Stimulated activated CD4-positive, alpha-beta T cell treated with anti-CD3 and anti-CD28 coated beads, Interleukin-2, amount 100 ng/mL, for 4 hours (primary cell): ENCODE data around the gene DCUN1D2.
"Not testable (repeated sequence)": the region's sequence is repeated elsewhere in the genome, so short reads cannot be mapped to it uniquely, and the experiment has no call there.

Experiments used
- DNase-seq: peaks from one replicate; pipeline ENCODE4 v3.0.0-alpha.2; 2020; ENCODE audit warnings: low read depth

DCUN1D2 gene

DNA sequence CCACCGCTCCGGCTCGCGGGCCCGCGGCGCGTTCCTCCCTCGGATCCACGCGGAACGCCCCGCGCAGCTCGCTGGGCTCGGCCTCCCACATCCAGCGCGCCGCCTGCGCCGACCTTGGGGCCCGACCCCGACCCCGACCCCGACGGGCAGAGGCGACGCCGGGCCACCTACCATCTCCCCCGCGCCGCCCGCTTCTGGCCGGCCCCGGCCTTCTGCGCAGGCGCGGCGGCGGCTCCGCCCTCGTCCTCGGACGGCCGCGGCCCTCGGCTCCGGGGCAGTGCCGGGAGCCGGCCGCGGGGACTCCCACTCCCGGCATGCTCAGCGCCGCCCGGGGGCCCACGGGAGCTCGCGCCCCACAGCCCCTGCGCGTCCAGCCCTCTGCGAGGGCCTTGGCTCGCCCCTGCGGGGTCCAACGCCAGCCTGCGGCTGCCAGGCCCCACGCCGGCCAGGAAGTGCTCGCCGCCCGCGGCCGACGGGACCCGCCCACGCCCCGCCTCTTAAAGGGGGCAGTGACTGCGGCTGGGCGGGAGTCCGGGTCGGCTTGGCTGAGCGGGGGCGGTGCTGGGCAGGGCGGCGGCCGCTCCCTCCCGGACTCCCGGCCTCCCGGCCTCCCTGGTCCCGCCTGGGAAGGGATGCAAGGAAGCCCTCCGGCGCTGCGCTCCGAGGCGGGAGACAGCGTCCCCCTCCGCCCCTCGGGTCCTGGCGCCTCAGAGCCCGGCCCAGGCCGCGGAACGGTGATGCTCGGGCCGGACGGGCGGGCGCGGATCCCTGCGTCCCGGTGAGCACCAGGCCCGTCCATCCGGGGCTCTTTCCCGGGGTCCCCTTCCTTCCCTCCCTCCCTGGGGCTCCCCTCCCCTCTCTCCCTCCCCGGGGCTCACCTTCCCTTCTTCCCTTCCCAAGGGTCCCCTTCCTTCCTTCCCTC lies at the start of gene DCUN1D2:
Gene DCUN1D2, minus strand, starts transcription at position 216 of the 922 bp plus-strand sequence. Its CDS starts 42 bp downstream, at position 174.
- DNase-seq, result peak; percentile 41

DNA sequence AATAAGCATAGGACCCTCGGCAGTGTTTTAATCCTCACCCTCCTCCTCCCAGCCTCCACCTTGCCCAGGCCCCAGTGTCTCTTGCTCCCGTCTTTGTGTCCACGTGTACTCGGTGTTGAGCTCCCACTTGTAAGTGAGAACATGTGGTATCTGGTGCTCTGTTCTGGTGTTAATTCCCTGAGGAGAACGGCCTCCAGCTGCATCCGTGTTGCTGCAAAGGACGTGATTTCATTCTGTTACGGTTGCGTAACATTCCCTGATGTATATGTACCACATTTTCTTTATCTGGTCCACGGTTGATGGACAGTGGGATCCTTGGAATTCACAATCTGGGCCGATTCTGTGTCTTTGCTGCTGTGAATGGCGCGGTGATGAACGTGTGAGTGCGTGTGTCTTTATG lies 49.3 kb upstream of the DCUN1D2 start:
- DNase-seq, result no peak

DNA sequence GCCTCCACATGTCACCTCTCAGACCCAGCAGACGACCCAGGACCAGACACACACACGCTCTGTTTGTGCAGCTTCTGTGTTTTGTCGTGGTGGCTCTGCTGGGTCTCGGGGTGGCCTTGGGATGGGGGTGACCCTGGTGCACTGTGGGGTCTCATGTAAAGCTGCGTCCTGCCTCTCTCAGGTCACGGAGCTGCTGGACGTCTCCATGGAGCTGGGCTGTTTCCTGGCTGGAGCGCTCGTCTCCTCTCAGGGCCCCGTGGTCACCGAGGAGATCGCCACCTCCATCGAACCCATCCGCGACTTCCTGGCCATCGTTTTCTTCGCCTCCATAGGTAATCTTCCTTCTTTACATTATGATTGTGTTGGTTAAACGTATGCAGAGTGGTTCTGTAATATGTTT lies 48.7 kb upstream of the DCUN1D2 start:
- no peak for DNase-seq

- no peak for DNase-seq
These were observed 48.2 kb upstream of the DCUN1D2 start for GRCh38 chr13:113538689-113539058.

DNA sequence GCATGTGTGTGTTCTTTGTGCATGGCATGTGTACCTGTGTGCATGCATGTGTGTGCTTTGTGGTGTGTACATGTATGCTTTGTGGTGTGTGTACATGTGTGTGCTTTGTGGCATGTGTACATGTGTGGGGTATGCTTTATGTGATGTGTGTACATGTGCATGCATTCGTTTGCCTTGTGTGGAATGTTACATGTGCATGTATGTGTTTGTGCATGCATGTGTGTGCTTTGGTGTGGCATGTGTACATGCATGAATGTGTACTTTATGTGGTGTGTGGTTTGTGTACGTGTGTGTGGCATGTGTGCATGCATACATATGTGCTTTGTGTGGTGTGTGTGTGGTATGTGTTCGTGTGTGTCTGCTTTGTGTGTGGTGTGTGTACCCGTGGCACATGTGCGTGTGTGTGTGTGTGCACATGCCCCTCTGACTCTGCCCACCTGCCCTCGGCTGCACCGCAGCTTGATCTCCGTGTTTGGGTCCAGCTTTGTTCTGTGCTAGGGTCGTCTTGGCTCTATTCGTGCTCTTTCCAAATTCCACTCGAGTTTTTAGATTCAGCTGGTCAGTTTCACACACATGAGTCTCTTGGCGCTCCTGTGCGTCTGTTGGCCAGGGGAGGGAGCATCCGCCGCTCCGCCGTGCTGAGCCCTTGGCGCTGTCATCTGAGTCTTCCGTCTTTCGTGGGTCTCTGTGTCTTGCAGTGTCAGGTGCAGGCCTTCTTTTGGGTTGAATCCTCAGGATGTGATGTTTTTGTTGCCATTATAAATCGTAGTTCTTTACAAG lies 47.6 kb upstream of the DCUN1D2 start:
- DNase-seq, result no peak

DNA sequence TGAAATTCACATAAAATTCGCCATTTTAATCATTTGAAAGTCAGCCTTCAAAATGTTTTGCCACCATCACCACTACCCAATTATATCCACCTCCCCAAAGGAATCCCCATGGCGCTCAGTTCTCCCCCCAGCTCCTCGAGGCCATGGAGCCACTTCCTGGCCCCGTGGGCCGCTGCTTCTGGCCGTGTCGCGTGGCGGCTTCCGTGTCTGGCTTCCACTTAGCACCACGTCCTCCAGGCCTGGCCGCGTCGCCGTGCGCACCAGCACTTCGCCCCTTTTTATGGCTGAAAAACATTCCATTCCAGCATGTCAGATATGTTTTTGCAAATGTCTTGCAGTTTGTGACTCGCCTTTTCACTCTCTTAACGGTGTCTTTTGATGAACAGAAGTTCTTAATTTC lies 46.7 kb upstream of the DCUN1D2 start:
- DNase-seq, result no peak

GRCh38 chr13:113536461-113537110 lies 46.1 kb upstream of the DCUN1D2 start:
- no peak for DNase-seq

DNA sequence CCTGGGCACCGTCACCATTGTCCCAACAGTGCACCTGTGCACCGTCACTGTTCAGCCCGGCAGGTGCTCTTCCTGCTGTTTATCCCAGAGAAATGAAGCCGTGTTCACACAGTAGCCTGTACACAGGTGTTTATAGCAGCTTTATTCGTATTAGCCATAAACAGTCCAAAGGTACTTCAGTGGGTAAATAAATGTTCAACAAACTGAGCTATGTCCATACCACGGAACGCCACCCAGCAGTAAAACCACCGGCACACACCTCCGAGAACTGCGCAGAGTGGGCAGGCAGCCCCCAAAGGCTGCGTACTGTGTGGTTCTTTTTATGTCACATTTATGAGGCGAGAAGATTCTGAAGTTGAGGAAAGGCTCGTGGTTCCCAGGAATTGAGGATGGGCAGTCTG lies 44.9 kb upstream of the DCUN1D2 start:
- no peak for DNase-seq

DNA sequence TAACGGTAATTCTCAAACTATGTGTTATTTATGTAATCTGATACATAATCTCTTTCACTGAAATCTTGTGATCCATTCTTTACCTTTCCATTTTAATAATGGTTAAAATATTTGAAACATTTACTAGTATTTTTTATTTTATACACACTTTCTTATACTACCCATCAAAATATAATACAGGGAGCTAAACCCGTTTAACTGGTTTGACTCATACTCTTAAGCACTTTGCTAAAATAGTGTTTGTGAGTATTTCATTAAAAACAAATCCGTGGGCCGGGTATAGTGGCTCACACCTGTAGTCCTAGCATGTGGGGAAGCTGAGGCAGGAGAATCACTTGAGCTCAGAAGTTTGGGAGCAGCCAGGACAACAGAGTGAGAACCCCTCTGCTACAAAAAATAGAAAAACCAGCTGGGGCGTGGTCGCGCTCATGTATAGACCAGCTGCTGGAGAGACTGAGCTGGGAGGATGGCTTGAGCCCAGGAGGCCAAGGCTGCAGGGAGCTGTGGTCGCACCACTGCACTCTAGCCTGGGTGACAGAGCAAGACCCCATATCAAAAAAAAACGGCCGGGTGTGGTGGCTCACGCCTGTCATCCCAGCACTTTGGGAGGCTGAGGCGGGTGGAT lies 43.8 kb upstream of the DCUN1D2 start:
- DNase-seq, result no peak

DNA sequence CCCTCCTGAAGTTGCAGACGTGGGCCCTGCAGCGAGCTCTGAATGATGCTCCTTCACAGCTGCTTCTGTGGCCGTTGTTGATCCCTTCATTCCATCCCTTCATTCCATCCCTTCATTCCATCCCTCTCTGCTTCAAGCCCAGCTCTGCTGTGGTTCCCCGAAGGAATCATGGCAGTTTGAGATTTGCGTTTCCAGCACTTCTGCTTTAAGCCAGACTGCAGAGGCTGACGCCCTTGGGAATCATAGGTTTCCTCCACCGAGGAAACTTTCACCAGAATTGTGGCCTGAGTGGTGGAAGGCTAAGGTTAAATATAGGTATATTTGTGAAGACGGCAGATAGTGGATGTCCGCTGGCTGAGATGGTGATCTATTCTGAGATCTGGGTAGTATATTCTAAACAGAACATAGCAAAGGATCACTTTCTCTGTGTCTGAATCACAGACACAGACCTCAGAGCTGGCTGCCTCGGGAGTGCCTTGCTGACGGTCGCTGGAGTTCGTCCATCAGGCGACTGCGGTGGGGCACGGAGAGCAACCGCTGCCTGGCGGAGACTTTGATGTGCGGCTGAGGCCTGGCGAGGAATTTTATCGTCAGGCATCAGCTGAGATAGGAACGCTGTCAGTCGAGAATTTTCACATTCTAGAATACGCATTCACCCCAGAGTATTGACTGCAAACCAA lies 42.8 kb upstream of the DCUN1D2 start:
- no peak for DNase-seq

DNA sequence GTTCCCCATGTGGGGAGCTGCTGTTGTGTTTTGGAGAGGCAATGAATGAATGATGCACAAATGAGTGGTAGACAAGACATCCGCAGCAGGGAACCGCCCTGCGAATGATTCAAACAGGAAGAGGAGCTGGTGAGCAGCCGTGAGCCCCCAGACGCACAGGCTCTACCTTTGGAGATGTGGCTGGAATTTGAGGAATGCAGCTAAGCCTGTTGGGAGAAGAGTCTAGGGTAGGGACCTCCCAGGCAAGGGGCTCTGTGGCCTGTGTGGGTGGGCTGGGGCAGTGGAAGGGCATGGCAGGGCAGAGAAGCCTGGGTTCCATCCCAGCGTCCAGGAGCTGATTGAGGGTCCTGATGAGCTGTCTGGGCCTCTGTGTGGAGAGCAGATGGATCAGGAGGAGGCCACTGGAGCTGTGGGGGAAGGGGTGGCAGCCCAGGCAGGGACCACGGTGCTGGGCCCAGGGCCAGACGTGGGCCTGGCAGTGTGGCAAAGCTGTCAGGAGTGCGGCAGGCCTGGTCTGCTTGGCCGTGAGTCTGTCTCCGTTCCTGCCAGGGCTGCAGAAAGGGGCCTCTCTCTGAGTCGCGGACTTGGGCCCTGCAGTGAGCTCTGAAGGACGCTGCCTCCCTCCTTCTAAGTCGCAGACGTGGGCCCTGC lies 41.8 kb upstream of the DCUN1D2 start:
- no peak for DNase-seq

- DNase-seq, result no peak
These were observed 40.7 kb upstream of the DCUN1D2 start for GRCh38 chr13:113531041-113531873.

DNA sequence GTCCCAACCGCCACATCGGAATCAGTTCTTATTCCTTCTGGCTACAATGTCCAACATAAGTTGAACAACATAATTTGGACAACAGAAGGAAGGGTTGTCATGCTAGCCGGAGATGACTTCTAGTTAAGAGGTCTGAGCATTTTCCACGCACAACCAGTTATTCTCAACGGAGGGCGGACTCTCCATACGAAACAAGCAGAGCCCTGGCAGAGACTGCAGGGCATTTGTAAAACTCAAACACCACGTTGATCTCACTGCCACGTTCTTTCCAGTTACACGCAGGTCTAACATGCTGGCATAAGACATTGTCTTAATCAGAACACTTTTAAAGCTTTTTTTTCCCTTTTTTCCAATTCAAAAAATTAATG lies 38.3 kb upstream of the DCUN1D2 start:
- no peak for DNase-seq

DNA sequence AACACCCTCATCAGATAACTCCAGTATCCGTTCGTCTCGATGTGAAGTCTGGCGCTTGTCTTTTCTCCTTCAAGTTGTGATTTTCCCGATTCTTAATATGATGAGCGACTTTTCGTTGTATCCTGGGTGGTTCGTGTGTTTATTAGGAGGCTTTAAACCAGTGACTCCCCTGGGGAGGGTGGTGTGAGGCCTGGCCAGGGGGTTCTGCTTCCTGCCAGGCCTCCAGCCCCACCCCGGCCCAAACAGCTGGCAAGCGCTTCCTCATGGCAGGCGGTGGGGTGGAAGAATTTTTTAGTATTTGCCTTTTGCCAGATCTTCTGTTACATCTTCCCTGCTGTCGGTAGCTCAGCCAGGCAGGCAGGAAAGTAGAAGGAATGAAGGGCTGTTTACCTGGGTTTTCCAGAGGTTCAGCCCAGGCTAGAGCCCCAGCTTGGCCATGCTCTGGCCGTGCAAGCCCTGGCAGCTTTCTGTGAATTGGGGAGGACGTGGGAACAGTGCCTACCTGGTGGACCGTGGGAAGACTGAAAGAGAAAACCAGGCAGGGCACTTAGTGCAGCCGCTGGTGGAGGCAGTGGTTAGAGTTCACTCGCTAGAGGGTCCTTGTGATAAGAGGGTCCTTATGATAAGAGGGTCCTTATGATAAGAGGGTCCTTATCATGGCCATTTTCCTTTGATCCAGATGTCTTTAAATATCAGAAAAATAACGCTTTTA lies 37.7 kb upstream of the DCUN1D2 start:
- DNase-seq, result no peak

DNA sequence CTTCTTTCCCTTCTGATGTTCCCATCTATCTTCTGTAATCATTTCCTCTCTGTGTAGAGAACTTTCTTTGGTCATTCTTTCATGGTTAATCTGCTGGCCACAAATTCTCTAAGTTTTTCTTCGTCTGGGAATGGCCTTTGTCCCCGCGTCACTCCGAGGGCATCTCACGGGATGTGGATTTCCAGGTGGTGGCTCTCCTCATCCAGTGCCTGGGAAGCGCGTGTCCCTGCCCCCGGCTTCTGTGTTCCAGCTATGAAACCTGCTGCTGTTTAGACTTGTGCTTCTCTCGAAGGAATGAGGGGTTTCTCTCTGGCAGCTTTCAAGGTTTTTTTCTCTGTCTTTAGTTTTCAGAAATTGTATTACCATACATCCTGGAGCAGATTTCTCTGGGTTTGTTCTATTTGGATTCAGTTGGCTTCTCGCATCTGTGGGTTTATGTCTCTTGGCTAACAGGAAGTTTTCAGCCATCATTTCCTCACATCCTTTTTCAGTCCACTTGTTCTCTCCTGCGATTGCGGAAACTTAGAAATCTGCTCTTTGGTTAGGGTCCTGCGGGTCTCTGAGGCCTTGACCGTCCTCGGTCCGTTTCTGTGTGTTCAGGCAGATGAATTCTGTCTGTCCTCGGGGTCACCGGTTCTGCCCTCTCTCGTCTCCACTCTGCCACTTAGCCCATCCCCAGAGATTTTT lies 36.9 kb upstream of the DCUN1D2 start:
- no peak for DNase-seq

DNA sequence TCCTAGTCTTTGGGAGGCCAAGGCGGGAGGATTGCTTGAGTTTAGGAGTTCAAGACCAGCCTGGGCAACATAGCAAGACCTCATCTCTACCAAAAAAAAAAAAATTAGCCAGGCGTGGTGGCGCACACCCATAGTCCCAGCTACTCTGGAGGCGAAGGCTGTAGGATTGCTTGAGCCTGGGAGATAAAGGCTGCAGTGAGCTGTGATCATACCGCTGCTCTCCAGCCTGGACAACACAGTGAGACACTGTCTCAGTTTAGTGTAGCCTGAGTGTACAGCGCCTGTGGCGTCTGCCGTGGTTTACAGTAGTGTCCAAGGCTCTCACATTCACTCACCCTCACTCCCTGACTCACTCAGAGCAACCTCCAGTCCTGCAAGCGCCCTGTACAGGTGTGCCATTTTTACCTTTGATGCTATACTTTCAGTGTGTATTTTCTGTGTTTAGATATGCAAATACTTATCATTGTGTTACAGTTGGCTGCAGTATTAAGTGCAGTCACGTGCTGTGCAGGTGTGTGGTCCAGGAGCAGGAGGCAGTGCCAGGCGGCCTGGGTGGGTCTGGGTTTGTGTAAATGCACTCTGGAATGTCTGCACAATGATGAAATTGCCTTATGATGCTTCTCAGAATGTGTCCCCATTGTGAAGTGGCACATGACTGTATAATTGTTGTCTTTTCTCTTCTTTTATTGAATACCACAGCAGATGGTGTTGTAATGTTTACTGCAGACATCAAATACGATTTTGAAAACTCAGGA lies 36.1 kb upstream of the DCUN1D2 start:
- no peak for DNase-seq

GRCh38 chr13:113522438-113522837 lies 31.9 kb upstream of the DCUN1D2 start:
- not testable (repeated sequence) for DNase-seq

GRCh38 chr13:113520571-113520970 lies 30.1 kb upstream of the DCUN1D2 start:
- DNase-seq, result no peak
